Natural killer cell (primary cell): ENCODE data around the gene IL17RB. TPM values are rescaled to one million over a fixed set of nuclear protein-coding genes. Genes with fewer than 3 reads are reported as not detected.

Experiments used
- ATAC-seq, 3 donors: fragments of 150-1000 bp in 2 of 3; fragments of 200-7000 bp in 1 of 3; cut with Tn5 transposase; 1 replicate in 1 of 3; 2 replicates in 2 of 3; pipeline ENCODE4 v1.10.0; 2021; ENCODE audit warnings: mild to moderate bottlenecking in 2 of 3, moderate library complexity in 2 of 3
- DNase-seq, 2 donors: peaks; one replicate each; pipeline versions ENCODE4 v3.0.0 to v3.0.0-alpha.2; 2013 to 2021; ENCODE audit warnings: mixed read lengths in 1 of 2
- H3K27ac ChIP-seq: one replicate; pipeline ENCODE4 v1.5.1; 2013; ENCODE audit warnings: mild to moderate bottlenecking, low read length
- H3K27me3 ChIP-seq: one replicate; pipeline ENCODE4 v1.6.1; 2013; ENCODE audit warnings: low read length; ENCODE audit not compliant: control insufficient read depth, insufficient read depth
- H3K36me3 ChIP-seq: one replicate; pipeline ENCODE4 v1.6.1; 2013; ENCODE audit warnings: low read length; ENCODE audit not compliant: control insufficient read depth, insufficient read depth
- H3K4me1 ChIP-seq: one replicate; pipeline ENCODE4 v1.6.1; 2013; ENCODE audit warnings: low read length; ENCODE audit not compliant: control insufficient read depth, insufficient read depth
- H3K4me3 ChIP-seq: one replicate; pipeline ENCODE4 v1.5.1; 2013; ENCODE audit warnings: low read length
- H3K9me3 ChIP-seq: one replicate; pipeline ENCODE4 v1.6.1; 2013; ENCODE audit warnings: low read length; ENCODE audit not compliant: control insufficient read depth, insufficient read depth
- H3K27ac Mint-ChIP-seq, 2 donors: one replicate each; pipeline ENCODE4 v1.8.0; 2022; ENCODE audit warnings: mild to moderate bottlenecking in 2 of 2, mixed read lengths in 2 of 2, moderate library complexity in 1 of 2
- H3K27me3 Mint-ChIP-seq, 2 donors: one replicate each; pipeline ENCODE4 v1.8.0; 2022; ENCODE audit warnings: low read depth in 2 of 2, mixed read lengths in 2 of 2
- H3K36me3 Mint-ChIP-seq: one replicate; pipeline ENCODE4 v1.8.0; 2022; ENCODE audit warnings: mixed read lengths
- H3K4me1 Mint-ChIP-seq, 2 donors: one replicate each; pipeline ENCODE4 v1.8.0; 2022; ENCODE audit warnings: mixed read lengths in 2 of 2
- H3K4me3 Mint-ChIP-seq: one replicate; pipeline ENCODE4 v1.8.0; 2022; ENCODE audit warnings: mild to moderate bottlenecking, moderate library complexity, mixed read lengths
- H3K9me3 Mint-ChIP-seq, 2 donors: one replicate each; pipeline ENCODE4 v1.8.0; 2022; ENCODE audit warnings: mixed read lengths in 2 of 2
- CTCF ChIP-seq: fragments of 200-600 bp; IDR thresholded peaks from one replicate; pipeline ENCODE4 v1.8.0; 2022; ENCODE audit warnings: antibody characterized with exemption
- WGBS: methylation state at CpG from one replicate; pipeline ENCODE4 v1.1.7; 2013; ENCODE audit warnings: missing lambda C conversion rate; ENCODE audit not compliant: insufficient coverage; 5-methylcytosine and 5-hydroxymethylcytosine counted together
- intact Hi-C: fragments of 100-400 bp; cut with micrococcal nuclease; formaldehyde crosslinking; loops from one replicate; pipeline ENCODE4 v1.14.2; 2022
- total RNA-seq, 4 donors: library from RNA; stranded (reverse); fragments of 120-200 nt in 1 of 4; gene quantifications; one replicate each; pipeline versions ENCODE4 v1.2.3 to v1.2.4, GENCODE V29; 2013 to 2022

Gene IL17RB
- total RNA-seq, result under 1 TPM in 1 of 3 donors, not detected in 2; 0.25 TPM
- total RNA-seq (2013), result 0.23 TPM

- TF ChIP-seq CTCF, result no peak
- WGBS, result 4% methylated on average over 91 of the region's 91 CpGs
- Histone ChIP-seq H3K36me3 (no peaks in the 10 kb centered on the region), H3K4me3 (peak within 1 kb of the TSS; percentile 7), H3K27ac (no peak within 1 kb of the TSS), H3K9me3 (no peaks in the 10 kb centered on the region), H3K27me3 (peaks cover 15% of the 10 kb centered on the region), H3K4me1 (peaks cover 9% of the 10 kb centered on the region)
- intact Hi-C loops, result no loop called here
- Mint-ChIP-seq H3K4me1 (no peaks in the 10 kb centered on the region), H3K4me3 (peak within 1 kb of the TSS; percentile 58), H3K9me3 (no peaks in the 10 kb centered on the region), H3K27ac (no peak within 1 kb of the TSS), H3K36me3 (no peaks in the 10 kb centered on the region), H3K27me3 (peaks cover 51 to 55% of the 10 kb centered on the region in 2 donors)
- ATAC-seq (peak in 1 of 3 donors; percentile 55), DNase-seq (no peak)
These were observed at the start of gene IL17RB, which contains the start of gene CHDH for GRCh38 chr3:53846134-53846850. IL17RB (plus strand) TSS chr3:53846568; CDS start chr3:53846589, 21 bp downstream. CHDH (minus strand) TSS chr3:53846419; CDS start chr3:53824008, 22,411 bp downstream.

- Mint-ChIP-seq H3K4me3 (no peak overlapping the region), H3K4me1 (no peaks in the 10 kb centered on the region), H3K27ac (no peak overlapping the region), H3K9me3 (no peaks in the 10 kb centered on the region), H3K27me3 (peaks cover 8 to 14% of the 10 kb centered on the region in 2 donors), H3K36me3 (no peaks in the 10 kb centered on the region)
- no peaks in the 10 kb centered on the region for H3K4me1 ChIP-seq
- no peak for DNase-seq
- no peaks in the 10 kb centered on the region for H3K9me3 ChIP-seq
- H3K36me3 ChIP-seq, result no peaks in the 10 kb centered on the region
- no peak for ATAC-seq
- H3K4me3 ChIP-seq, result no peak overlapping the region
- H3K27ac ChIP-seq, result no peak overlapping the region
- no peak for TF ChIP-seq CTCF
- no peaks in the 10 kb centered on the region for H3K27me3 ChIP-seq
- intact Hi-C loops, result no loop called here
- 73% methylated on average over 8 of the region's 8 CpGs for WGBS
These were observed 48.2 kb upstream of the IL17RB start for GRCh38 chr3:53798144-53798543.

- H3K27me3 ChIP-seq, result no peaks in the 10 kb centered on the region
- H3K4me1 ChIP-seq, result no peaks in the 10 kb centered on the region
- no peak overlapping the region for H3K27ac ChIP-seq
- no peak for ATAC-seq
- 87% methylated on average over 12 of the region's 12 CpGs for WGBS
- no peak for DNase-seq
- no peak overlapping the region for H3K4me3 Mint-ChIP-seq
- H3K9me3 Mint-ChIP-seq, result no peaks in the 10 kb centered on the region
- intact Hi-C loops, result no loop called here
- H3K36me3 Mint-ChIP-seq, result no peaks in the 10 kb centered on the region
- no peaks in the 10 kb centered on the region for H3K36me3 ChIP-seq
- no peak overlapping the region for H3K4me3 ChIP-seq
- H3K27ac Mint-ChIP-seq, result no peak overlapping the region
- H3K9me3 ChIP-seq, result no peaks in the 10 kb centered on the region
- H3K27me3 Mint-ChIP-seq, result peaks cover 8 to 14% of the 10 kb centered on the region in 2 donors
- no peaks in the 10 kb centered on the region for H3K4me1 Mint-ChIP-seq
- TF ChIP-seq CTCF, result no peak
These were observed 47.0 kb upstream of the IL17RB start for GRCh38 chr3:53799338-53799865.
